Mesothelial cell of epicardium (in vitro differentiated cells): ENCODE results near the gene ACP3. TPM values are rescaled to one million over a fixed set of nuclear protein-coding genes. Genes with fewer than 3 reads are reported as not detected.
"Not testable (repeated sequence)": the region's sequence is repeated elsewhere in the genome, so short reads cannot be mapped to it uniquely, and the experiment has no call there.

Experiments used
- DNase-seq, 2 experiments: peaks; one replicate each; pipeline ENCODE4 v3.0.0; 2021; ENCODE audit warnings: low spot score in 2 of 2; ENCODE audit not compliant: unreplicated experiment in 2 of 2
- H3K27ac Mint-ChIP-seq: 2 replicates; pipeline ENCODE4 v1.8.0; 2021; ENCODE audit warnings: mixed read lengths
- H3K27me3 Mint-ChIP-seq: 2 replicates; pipeline ENCODE4 v1.8.0; 2021; ENCODE audit warnings: low read depth, mixed read lengths
- H3K36me3 Mint-ChIP-seq: 2 replicates; pipeline ENCODE4 v1.8.0; 2021; ENCODE audit warnings: mixed read lengths
- H3K4me1 Mint-ChIP-seq: 2 replicates; pipeline ENCODE4 v1.8.0; 2021; ENCODE audit warnings: mixed read lengths
- H3K4me3 Mint-ChIP-seq: 2 replicates; pipeline ENCODE4 v1.8.0; 2021; ENCODE audit warnings: mild to moderate bottlenecking, moderate library complexity, mixed read lengths
- H3K9me3 Mint-ChIP-seq: 2 replicates; pipeline ENCODE4 v1.8.0; 2021; ENCODE audit warnings: mixed read lengths
- total RNA-seq: library from RNA; stranded (reverse); gene quantifications from 3 replicates; pipeline ENCODE4 v1.2.1, GENCODE V29; 2021
- TF ChIP-seq, protein P1 (sequence below): fragments of 200-600 bp; sonication (generic); IDR thresholded peaks from one replicate; pipeline ENCODE4 v1.5.0; 2021; ENCODE audit warnings: antibody characterized with exemption; ENCODE audit not compliant: unreplicated experiment

ACP3 gene
- total RNA-seq, 1 donor from 2014 or later = 25.5 TPM

- Mint-ChIP-seq H3K27ac (no peak overlapping the region), H3K36me3 (peaks cover 8% of the 10 kb centered on the region), H3K27me3 (no peaks in the 10 kb centered on the region), H3K4me1 (peaks cover 35% of the 10 kb centered on the region), H3K4me3 (no peak overlapping the region), H3K9me3 (peaks cover 25% of the 10 kb centered on the region)
- TF ChIP-seq, protein P1, sequence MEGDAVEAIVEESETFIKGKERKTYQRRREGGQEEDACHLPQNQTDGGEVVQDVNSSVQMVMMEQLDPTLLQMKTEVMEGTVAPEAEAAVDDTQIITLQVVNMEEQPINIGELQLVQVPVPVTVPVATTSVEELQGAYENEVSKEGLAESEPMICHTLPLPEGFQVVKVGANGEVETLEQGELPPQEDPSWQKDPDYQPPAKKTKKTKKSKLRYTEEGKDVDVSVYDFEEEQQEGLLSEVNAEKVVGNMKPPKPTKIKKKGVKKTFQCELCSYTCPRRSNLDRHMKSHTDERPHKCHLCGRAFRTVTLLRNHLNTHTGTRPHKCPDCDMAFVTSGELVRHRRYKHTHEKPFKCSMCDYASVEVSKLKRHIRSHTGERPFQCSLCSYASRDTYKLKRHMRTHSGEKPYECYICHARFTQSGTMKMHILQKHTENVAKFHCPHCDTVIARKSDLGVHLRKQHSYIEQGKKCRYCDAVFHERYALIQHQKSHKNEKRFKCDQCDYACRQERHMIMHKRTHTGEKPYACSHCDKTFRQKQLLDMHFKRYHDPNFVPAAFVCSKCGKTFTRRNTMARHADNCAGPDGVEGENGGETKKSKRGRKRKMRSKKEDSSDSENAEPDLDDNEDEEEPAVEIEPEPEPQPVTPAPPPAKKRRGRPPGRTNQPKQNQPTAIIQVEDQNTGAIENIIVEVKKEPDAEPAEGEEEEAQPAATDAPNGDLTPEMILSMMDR = no peak
- no peak for DNase-seq
Observed at GRCh38 chr3:132288357-132288756, 28.9 kb upstream of the ACP3 start.

DNA sequence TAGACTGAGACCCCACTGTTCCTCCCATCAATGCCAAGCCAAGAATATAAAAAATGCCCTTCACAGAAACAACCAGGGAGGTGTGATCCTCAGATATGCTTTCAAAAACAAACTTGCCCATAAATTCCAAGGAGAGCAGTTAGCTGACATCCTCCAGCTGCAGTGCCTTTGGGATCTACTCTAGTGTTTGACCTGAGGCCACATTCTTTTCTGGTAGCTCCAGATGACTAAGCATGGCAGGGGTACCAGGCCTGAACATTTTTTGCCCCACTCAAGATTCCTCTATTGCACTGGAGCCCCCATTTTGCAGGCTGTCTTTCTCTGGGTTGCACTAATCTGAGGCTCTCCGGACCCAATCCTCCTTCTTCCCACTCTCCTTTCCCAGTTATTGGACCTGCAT lies 27.9 kb upstream of the ACP3 start:
- Mint-ChIP-seq H3K9me3 (peaks cover 25% of the 10 kb centered on the region), H3K4me1 (peaks cover 28% of the 10 kb centered on the region), H3K27me3 (no peaks in the 10 kb centered on the region), H3K27ac (peak overlapping the region; percentile 64), H3K36me3 (peaks cover 8% of the 10 kb centered on the region), H3K4me3 (no peak overlapping the region)
- TF ChIP-seq, protein P1 = no peak
- no peak for DNase-seq

DNA sequence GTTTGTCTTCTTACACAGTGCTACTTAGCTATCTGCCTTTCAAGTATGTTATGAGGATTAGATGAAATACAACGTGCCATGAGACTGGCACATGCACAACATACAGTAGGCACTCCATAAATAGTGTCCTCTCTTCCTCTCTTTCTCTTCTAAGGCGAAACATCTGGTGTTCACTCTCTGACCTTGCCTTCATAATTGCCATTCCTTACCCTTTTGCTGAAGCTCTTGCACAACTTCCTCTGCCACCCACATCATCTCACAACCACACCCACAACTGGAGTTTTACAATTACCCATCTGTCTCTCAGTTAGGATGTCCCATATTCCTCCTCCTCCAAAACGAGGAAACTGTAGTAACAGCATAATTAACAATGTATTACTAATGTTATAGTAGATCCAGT lies 26.4 kb upstream of the ACP3 start:
- Mint-ChIP-seq H3K36me3 (peaks cover 10% of the 10 kb centered on the region), H3K27me3 (no peaks in the 10 kb centered on the region), H3K9me3 (peaks cover 28% of the 10 kb centered on the region), H3K4me3 (no peak overlapping the region), H3K4me1 (peaks cover 17% of the 10 kb centered on the region), H3K27ac (no peak overlapping the region)
- DNase-seq = no peak
- TF ChIP-seq, protein P1 = no peak

GRCh38 chr3:132292042-132292441 lies 25.2 kb upstream of the ACP3 start:
- H3K27me3 Mint-ChIP-seq = no peaks in the 10 kb centered on the region
- peaks cover 12% of the 10 kb centered on the region for H3K36me3 Mint-ChIP-seq
- H3K4me1 Mint-ChIP-seq = peaks cover 14% of the 10 kb centered on the region
- H3K27ac Mint-ChIP-seq = no peak overlapping the region
- TF ChIP-seq, protein P1 = no peak
- H3K9me3 Mint-ChIP-seq = peaks cover 40% of the 10 kb centered on the region
- H3K4me3 Mint-ChIP-seq = no peak overlapping the region
- no peak for DNase-seq

DNA sequence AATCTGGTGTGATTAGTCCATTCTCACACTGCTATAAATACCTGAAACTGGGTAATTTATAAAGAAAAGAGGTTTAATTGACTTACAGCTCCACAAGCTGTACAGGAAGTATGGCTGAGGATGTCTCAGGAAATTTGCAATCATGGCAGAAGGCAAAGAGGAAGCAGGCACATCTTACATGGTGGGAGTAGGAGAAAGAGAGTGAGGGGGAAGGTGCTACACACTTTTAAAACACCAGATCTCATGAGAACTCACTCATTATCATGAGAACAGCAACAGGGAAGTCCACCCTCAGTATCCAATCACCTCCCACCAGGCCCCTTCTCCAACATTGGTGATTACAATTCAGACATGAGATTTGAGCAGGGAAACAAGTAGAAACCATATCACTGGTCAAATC lies 24.0 kb upstream of the ACP3 start:
- H3K27me3 Mint-ChIP-seq = no peaks in the 10 kb centered on the region
- TF ChIP-seq, protein P1 = no peak
- peaks cover 5% of the 10 kb centered on the region for H3K36me3 Mint-ChIP-seq
- DNase-seq = no peak
- no peak overlapping the region for H3K4me3 Mint-ChIP-seq
- no peak overlapping the region for H3K27ac Mint-ChIP-seq
- H3K4me1 Mint-ChIP-seq = peaks cover 10% of the 10 kb centered on the region
- H3K9me3 Mint-ChIP-seq = peaks cover 31% of the 10 kb centered on the region

GRCh38 chr3:132294906-132295305 lies 22.3 kb upstream of the ACP3 start:
- TF ChIP-seq, protein P1 = no peak
- no peaks in the 10 kb centered on the region for H3K27me3 Mint-ChIP-seq
- H3K4me3 Mint-ChIP-seq = no peak overlapping the region
- H3K9me3 Mint-ChIP-seq = peaks cover 19% of the 10 kb centered on the region
- no peak for DNase-seq
- H3K27ac Mint-ChIP-seq = no peak overlapping the region
- peaks cover 4% of the 10 kb centered on the region for H3K36me3 Mint-ChIP-seq
- no peaks in the 10 kb centered on the region for H3K4me1 Mint-ChIP-seq

- not testable (repeated sequence) for H3K36me3 Mint-ChIP-seq, H3K4me3 Mint-ChIP-seq, H3K27me3 Mint-ChIP-seq, H3K27ac Mint-ChIP-seq, DNase-seq
- Mint-ChIP-seq H3K9me3 (peaks cover 19% of the 10 kb centered on the region), H3K4me1 (peaks cover 13% of the 10 kb centered on the region)
Observed at GRCh38 chr3:132303336-132304201, 13.6 kb upstream of the ACP3 start.

DNA sequence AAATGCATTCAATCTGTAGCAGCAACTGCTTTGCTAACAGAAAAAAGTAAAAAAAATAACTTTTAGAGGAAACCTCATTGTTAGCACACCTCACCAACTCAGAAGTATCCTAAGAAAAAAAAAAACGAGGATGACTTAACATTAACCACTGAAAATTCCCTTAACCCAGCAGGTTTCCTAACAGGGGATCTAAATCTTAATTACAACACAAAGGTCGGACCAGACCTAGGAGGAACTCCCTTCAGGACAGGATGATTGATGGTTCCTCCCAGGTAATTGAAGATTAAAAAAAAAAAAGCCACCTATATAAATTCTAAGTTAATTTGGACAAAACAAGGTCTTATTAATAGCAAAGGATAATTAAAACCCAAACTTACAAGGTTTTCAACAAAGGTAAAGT lies 12.9 kb upstream of the ACP3 start:
- Mint-ChIP-seq H3K4me1 (peaks cover 20% of the 10 kb centered on the region), H3K9me3 (peaks cover 19% of the 10 kb centered on the region)
- not testable (repeated sequence) for DNase-seq, H3K36me3 Mint-ChIP-seq, H3K27me3 Mint-ChIP-seq, H3K4me3 Mint-ChIP-seq, H3K27ac Mint-ChIP-seq
